Loucy (cell line): Measurements from ENCODE around the gene MEAK7.

Experiments
- H2AFZ ChIP-seq: fragments of 200-600 bp; sonication (generic); 2 replicates; pipeline ENCODE4 v1.6.0; 2016; ENCODE audit warnings: antibody characterized with exemption, mild to moderate bottlenecking, low read length, moderate library complexity
- H3F3A ChIP-seq: fragments of 200-600 bp; 2 replicates; pipeline ENCODE4 v1.6.0; 2016; ENCODE audit warnings: antibody characterized with exemption, low read depth, mild to moderate bottlenecking
- H3K27me3 ChIP-seq: fragments of 200-600 bp; sonication (generic); 2 replicates; pipeline ENCODE4 v1.6.1; 2014; ENCODE audit warnings: low read length, mild to moderate bottlenecking; ENCODE audit not compliant: insufficient read depth, poor library complexity, severe bottlenecking
- H3K36me3 ChIP-seq: fragments of 200-600 bp; sonication (generic); 2 replicates; pipeline ENCODE4 v1.6.1; 2016; ENCODE audit warnings: low read length; ENCODE audit not compliant: insufficient read depth
- H3K4me1 ChIP-seq: fragments of 200-600 bp; sonication (generic); 2 replicates; pipeline ENCODE4 v1.5.1; 2014; ENCODE audit warnings: low read length, mild to moderate bottlenecking; ENCODE audit not compliant: insufficient read depth, poor library complexity, severe bottlenecking
- H3K4me2 ChIP-seq: fragments of 200-600 bp; sonication (generic); 2 replicates; pipeline ENCODE4 v1.6.0; 2014; ENCODE audit warnings: antibody characterized with exemption, low read length, low read depth, mild to moderate bottlenecking; ENCODE audit not compliant: poor library complexity, severe bottlenecking
- H3K4me3 ChIP-seq: fragments of 200-600 bp; sonication (generic); 2 replicates; pipeline ENCODE4 v1.5.1; 2014; ENCODE audit warnings: low read length, mild to moderate bottlenecking, mixed read lengths; ENCODE audit not compliant: poor library complexity, severe bottlenecking
- H3K79me2 ChIP-seq: fragments of 200-600 bp; sonication (generic); 2 replicates; pipeline ENCODE4 v1.6.1; 2014; ENCODE audit warnings: low read length; ENCODE audit not compliant: insufficient read depth
- H3K9ac ChIP-seq: fragments of 200-600 bp; sonication (generic); 2 replicates; pipeline ENCODE4 v1.6.0; 2014; ENCODE audit warnings: mild to moderate bottlenecking, low read depth, low read length, moderate library complexity; ENCODE audit not compliant: poor library complexity, severe bottlenecking
- H3K9me2 ChIP-seq: fragments of 200-600 bp; sonication (generic); replicated peaks from 2 replicates; pipeline ENCODE4 v1.6.1; 2016; ENCODE audit warnings: low read depth, low read length, mixed read lengths
- H3K9me3 ChIP-seq: fragments of 200-600 bp; sonication (generic); 2 replicates; pipeline ENCODE4 v1.6.1; 2014; ENCODE audit warnings: mild to moderate bottlenecking, antibody characterized with exemption, low read length, low read depth; ENCODE audit not compliant: insufficient read depth
- H4K20me1 ChIP-seq: fragments of 200-600 bp; sonication (generic); 2 replicates; pipeline ENCODE4 v1.6.0; 2014; ENCODE audit warnings: antibody characterized with exemption, low read length, mild to moderate bottlenecking; ENCODE audit not compliant: insufficient read depth, poor library complexity, severe bottlenecking
- CTCF ChIP-seq: fragments of 200-600 bp; sonication (generic); conservative IDR thresholded peaks from 2 replicates; pipeline ENCODE4 v1.5.1; 2014; ENCODE audit warnings: mild to moderate bottlenecking, antibody characterized with exemption, low read length
- EZH2phosphoT487 ChIP-seq: fragments of 200-600 bp; IDR thresholded peaks from 2 replicates; pipeline ENCODE4 v1.6.1; 2018; ENCODE audit warnings: antibody characterized with exemption, mild to moderate bottlenecking, moderate library complexity, borderline replicate concordance

MEAK7 gene

DNA sequence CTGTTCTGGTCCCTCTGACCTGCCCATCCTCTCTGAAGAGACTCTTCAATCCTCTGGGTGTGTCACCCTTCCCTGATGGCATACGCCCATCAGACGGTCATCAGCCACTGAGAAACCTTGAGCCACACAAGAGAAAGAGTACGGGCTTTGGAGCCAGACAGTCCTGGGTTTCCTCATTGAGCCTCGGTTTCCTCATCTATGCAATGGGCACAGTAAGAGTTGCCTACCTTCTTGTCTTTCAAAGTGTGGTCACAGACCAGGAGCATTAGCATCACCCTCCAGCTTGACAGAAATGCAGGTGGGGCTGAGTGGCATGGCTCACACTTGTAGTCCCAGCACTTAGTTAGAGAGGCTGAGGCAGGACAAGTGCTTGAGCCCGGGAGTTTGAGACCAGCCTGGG lies 26.1 kb upstream of the MEAK7 start:
- H3K36me3 ChIP-seq, result no peaks in the 10 kb centered on the region
- H3K4me3 ChIP-seq, result no peak overlapping the region
- H3K79me2 ChIP-seq, result no peaks in the 10 kb centered on the region
- H3K9ac ChIP-seq, result no peak overlapping the region
- peaks cover 34% of the 10 kb centered on the region for H3K4me1 ChIP-seq
- no peaks in the 10 kb centered on the region for H4K20me1 ChIP-seq
- H3K27me3 ChIP-seq, result no peaks in the 10 kb centered on the region
- H3K9me3 ChIP-seq, result no peaks in the 10 kb centered on the region
- H3K9me2 ChIP-seq, result no peaks in the 10 kb centered on the region
- H2AFZ ChIP-seq, result no peak overlapping the region
- H3K4me2 ChIP-seq, result no peak overlapping the region
- TF ChIP-seq CTCF, result no peak
- no peak for TF ChIP-seq EZH2phosphoT487
- no peaks in the 10 kb centered on the region for H3F3A ChIP-seq

DNA sequence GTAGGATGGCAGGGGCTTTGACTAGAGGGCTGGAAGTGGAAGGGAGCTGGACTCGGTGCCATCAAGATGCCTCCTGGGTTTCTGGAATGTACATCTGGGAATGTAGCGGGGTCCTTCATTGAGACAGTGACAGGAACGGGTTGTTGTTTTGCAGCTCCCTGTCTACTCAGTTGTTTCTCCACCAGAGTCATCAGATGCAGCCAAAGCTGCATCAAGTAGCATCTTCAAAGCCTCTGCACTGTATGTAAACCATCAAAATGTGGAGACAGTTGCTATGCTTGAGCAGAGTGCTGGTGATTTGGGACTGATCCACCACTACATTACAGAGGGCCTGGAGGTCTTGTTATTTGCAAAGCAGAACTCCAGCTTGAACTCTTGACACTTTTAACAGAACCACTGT lies 25.1 kb upstream of the MEAK7 start:
- no peak overlapping the region for H3K4me3 ChIP-seq
- no peaks in the 10 kb centered on the region for H3K27me3 ChIP-seq
- H3F3A ChIP-seq, result no peaks in the 10 kb centered on the region
- no peaks in the 10 kb centered on the region for H3K9me2 ChIP-seq
- H3K4me2 ChIP-seq, result no peak overlapping the region
- H4K20me1 ChIP-seq, result no peaks in the 10 kb centered on the region
- peaks cover 31% of the 10 kb centered on the region for H3K4me1 ChIP-seq
- no peaks in the 10 kb centered on the region for H3K79me2 ChIP-seq
- H3K9me3 ChIP-seq, result no peaks in the 10 kb centered on the region
- no peak overlapping the region for H2AFZ ChIP-seq
- no peaks in the 10 kb centered on the region for H3K36me3 ChIP-seq
- no peak overlapping the region for H3K9ac ChIP-seq
- no peak for TF ChIP-seq CTCF

GRCh38 chr16:84528322-84528721 lies 23.9 kb upstream of the MEAK7 start:
- Histone ChIP-seq H3F3A (no peaks in the 10 kb centered on the region), H3K9me2 (no peaks in the 10 kb centered on the region), H3K4me2 (no peak overlapping the region), H3K27me3 (no peaks in the 10 kb centered on the region), H3K36me3 (no peaks in the 10 kb centered on the region), H3K9ac (no peak overlapping the region), H2AFZ (no peak overlapping the region), H3K4me3 (no peak overlapping the region), H3K4me1 (peaks cover 31% of the 10 kb centered on the region), H4K20me1 (no peaks in the 10 kb centered on the region), H3K79me2 (no peaks in the 10 kb centered on the region), H3K9me3 (no peaks in the 10 kb centered on the region)
- TF ChIP-seq CTCF, result no peak
- no peak for TF ChIP-seq EZH2phosphoT487
